K562 (cell line): ENCODE results near the gene SIRT2. TPM values are rescaled to one million over a fixed set of nuclear protein-coding genes. Genes with fewer than 3 reads are reported as not detected.

Source experiments
- CC2D1A ChIP-seq: fragments of 450-650 bp; IDR thresholded peaks from 2 replicates; pipeline ENCODE4 v1.6.1; 2017; ENCODE audit warnings: mild to moderate bottlenecking
- NBN ChIP-seq: fragments of 450-650 bp; IDR thresholded peaks from 2 replicates; pipeline ENCODE4 v1.6.1; 2016; ENCODE audit warnings: low read depth, mild to moderate bottlenecking
- RFX1 ChIP-seq: fragments of 450-650 bp; IDR thresholded peaks from 2 replicates; pipeline ENCODE4 v1.6.1; 2016; ENCODE audit warnings: mild to moderate bottlenecking, moderate library complexity
- SIX5 ChIP-seq, 2 experiments: IDR thresholded peaks; 2 replicates each; pipeline ENCODE4 v1.6.1; 2011; ENCODE audit warnings: low read length in 2 of 2, borderline replicate concordance in 1 of 2, low read depth in 1 of 2, mild to moderate bottlenecking in 1 of 2, moderate library complexity in 1 of 2; ENCODE audit not compliant: insufficient read depth in 1 of 2
- SMARCA5 ChIP-seq: fragments of 450-650 bp; IDR thresholded peaks from 2 replicates; pipeline ENCODE4 v1.6.1; 2016
- SP2 ChIP-seq: IDR thresholded peaks from 2 replicates; pipeline ENCODE4 v1.6.1; 2011; ENCODE audit warnings: mild to moderate bottlenecking, low read depth, low read length, moderate library complexity; ENCODE audit not compliant: poor library complexity, severe bottlenecking; ENCODE audit errors: extremely low read depth
- ZFX ChIP-seq: sonication (generic); formaldehyde crosslinking; IDR thresholded peaks from 2 replicates; pipeline ENCODE4 v1.8.0; 2022; ENCODE audit warnings: mild to moderate bottlenecking, missing genetic modification reagents, moderate library complexity
- ZNF121 ChIP-seq: sonication (generic); formaldehyde crosslinking; conservative IDR thresholded peaks from 2 replicates; pipeline ENCODE4 v1.8.0; 2022; ENCODE audit warnings: missing genetic modification reagents
- ZNF174 ChIP-seq: fragments of 250-450 bp; sonication (Bioruptor Pico); IDR thresholded peaks from 2 replicates; pipeline ENCODE4 v1.4.0; 2020; ENCODE audit warnings: mild to moderate bottlenecking
- ZNF282 ChIP-seq: sonication (generic); formaldehyde crosslinking; IDR thresholded peaks from 2 replicates; pipeline ENCODE4 v1.8.1; 2023; ENCODE audit warnings: missing genetic modification reagents
- ZNF79 ChIP-seq: fragments of 250-450 bp; sonication (Bioruptor Pico); IDR thresholded peaks from 2 replicates; pipeline ENCODE4 v1.4.0; 2020; ENCODE audit warnings: low read depth, mild to moderate bottlenecking, moderate library complexity
- polyA plus RNA-seq, 8 experiments: library from polyadenylated mRNA; depleted of rRNA in 4 of 8; stranded (reverse) in 5 of 8; unstranded in 3 of 8; fragments of >200 nt; fragmentation: Nextera tagmentation in 2 of 8; fragmentation: Illumina TruSeq in 1 of 8; extraction: Ambion mirVana in 2 of 8; extraction: Trizol in 1 of 8; gene quantifications; 2 replicates each; pipeline versions ENCODE4 v1.2.1 to v1.2.3, GENCODE V29; 2011 to 2014; ENCODE audit warnings: inconsistent platforms in 1 of 8, missing spikeins in 1 of 8
- total RNA-seq, 7 experiments: library from RNA; depleted of rRNA in 6 of 7; stranded (reverse); fragments of >200 nt in 6 of 7; fragmentation: Illumina TruSeq in 2 of 7; extraction: Trizol in 2 of 7; gene quantifications; 2 replicates each; pipeline versions ENCODE4 v1.2.1 to v1.2.3, GENCODE V29; 2011 to 2021; ENCODE audit warnings: low replicate concordance in 1 of 7
- TF ChIP-seq, protein P1 (sequence below): sonication (generic); formaldehyde crosslinking; IDR thresholded peaks from 2 replicates; pipeline ENCODE4 v1.8.1; 2023; ENCODE audit warnings: missing genetic modification reagents, mild to moderate bottlenecking, borderline replicate concordance
- TF ChIP-seq, protein P2 (sequence below): fragments of 250-450 bp; sonication (Bioruptor Pico); IDR thresholded peaks from 2 replicates; pipeline ENCODE4 v1.8.0; 2021; ENCODE audit warnings: borderline replicate concordance, mild to moderate bottlenecking, moderate library complexity; ENCODE audit not compliant: poor library complexity, severe bottlenecking
- TF ChIP-seq, protein P3 (sequence below): fragments of 200-800 bp; sonication (Bioruptor generic); IDR thresholded peaks from 2 replicates; pipeline ENCODE4 v1.6.1; 2017; ENCODE audit warnings: missing genetic modification characterization, missing compliant biosample characterization
- TF ChIP-seq, protein P4 (sequence below): sonication (generic); formaldehyde crosslinking; IDR thresholded peaks from 2 replicates; pipeline ENCODE4 v1.5.0; 2020; ENCODE audit warnings: missing genetic modification reagents
- TF ChIP-seq, protein P5 (sequence below): sonication (generic); formaldehyde crosslinking; IDR thresholded peaks from 2 replicates; pipeline ENCODE4 v1.9.0; 2022; ENCODE audit warnings: mild to moderate bottlenecking, missing genetic modification reagents
- TF ChIP-seq, protein P6 (sequence below): fragments of 450-650 bp; IDR thresholded peaks from 2 replicates; pipeline ENCODE4 v1.6.1; 2017; ENCODE audit warnings: mild to moderate bottlenecking, moderate library complexity
- TF ChIP-seq, protein P7 (sequence below): fragments of 450-650 bp; conservative IDR thresholded peaks from 2 replicates; pipeline ENCODE4 v1.6.1; 2016; ENCODE audit warnings: missing genetic modification characterization, low read depth, mild to moderate bottlenecking, missing compliant biosample characterization, moderate library complexity

The SIRT2 gene
- total and polyA plus RNA-seq, 9 of the 15 experiments (the other 6 are each of a cell fraction or from before 2014, with no cell fraction given): 2.3 to 35.2 (median 22.9) TPM

DNA sequence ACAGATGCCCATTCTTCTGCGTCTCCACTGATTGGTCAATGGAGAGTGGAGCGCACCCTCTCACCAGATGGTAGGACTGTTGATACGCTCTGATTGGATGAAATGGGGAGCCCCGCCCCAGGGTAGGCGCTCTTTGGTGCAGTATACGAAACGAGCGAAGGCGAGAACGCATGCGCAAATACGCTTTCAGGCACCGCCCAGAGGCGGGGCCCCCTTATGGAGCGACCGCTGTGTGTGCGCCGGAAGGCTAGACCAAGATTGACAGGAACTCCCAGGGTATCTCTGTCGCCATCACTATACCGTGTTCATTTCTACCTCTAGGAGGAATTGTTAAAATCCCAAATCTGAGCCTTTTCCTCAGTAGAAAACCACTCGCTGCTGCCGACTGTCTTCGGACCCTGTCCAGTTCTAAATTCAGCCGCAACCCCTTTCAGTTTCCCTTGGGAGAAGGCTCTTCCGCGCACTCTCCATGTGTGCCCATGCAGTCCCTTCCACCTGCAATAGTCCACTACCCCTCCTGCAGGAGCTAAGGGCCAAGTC lies 48.9 kb downstream of the SIRT2 start (continued):
- TF ChIP-seq, protein P1, sequence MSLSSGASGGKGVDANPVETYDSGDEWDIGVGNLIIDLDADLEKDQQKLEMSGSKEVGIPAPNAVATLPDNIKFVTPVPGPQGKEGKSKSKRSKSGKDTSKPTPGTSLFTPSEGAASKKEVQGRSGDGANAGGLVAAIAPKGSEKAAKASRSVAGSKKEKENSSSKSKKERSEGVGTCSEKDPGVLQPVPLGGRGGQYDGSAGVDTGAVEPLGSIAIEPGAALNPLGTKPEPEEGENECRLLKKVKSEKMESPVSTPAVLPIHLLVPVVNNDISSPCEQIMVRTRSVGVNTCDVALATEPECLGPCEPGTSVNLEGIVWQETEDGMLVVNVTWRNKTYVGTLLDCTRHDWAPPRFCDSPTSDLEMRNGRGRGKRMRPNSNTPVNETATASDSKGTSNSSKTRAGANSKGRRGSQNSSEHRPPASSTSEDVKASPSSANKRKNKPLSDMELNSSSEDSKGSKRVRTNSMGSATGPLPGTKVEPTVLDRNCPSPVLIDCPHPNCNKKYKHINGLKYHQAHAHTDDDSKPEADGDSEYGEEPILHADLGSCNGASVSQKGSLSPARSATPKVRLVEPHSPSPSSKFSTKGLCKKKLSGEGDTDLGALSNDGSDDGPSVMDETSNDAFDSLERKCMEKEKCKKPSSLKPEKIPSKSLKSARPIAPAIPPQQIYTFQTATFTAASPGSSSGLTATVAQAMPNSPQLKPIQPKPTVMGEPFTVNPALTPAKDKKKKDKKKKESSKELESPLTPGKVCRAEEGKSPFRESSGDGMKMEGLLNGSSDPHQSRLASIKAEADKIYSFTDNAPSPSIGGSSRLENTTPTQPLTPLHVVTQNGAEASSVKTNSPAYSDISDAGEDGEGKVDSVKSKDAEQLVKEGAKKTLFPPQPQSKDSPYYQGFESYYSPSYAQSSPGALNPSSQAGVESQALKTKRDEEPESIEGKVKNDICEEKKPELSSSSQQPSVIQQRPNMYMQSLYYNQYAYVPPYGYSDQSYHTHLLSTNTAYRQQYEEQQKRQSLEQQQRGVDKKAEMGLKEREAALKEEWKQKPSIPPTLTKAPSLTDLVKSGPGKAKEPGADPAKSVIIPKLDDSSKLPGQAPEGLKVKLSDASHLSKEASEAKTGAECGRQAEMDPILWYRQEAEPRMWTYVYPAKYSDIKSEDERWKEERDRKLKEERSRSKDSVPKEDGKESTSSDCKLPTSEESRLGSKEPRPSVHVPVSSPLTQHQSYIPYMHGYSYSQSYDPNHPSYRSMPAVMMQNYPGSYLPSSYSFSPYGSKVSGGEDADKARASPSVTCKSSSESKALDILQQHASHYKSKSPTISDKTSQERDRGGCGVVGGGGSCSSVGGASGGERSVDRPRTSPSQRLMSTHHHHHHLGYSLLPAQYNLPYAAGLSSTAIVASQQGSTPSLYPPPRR (CRISPR knock-in tag): no peak
- TF ChIP-seq ZNF282: no peak
- TF ChIP-seq SIX5 (IDR thresholded peaks at IDR 0.05; ENCODE audit: borderline replicate concordance in 1 of 2, insufficient read depth in 1 of 2, low read depth in 1 of 2, low read length in 2 of 2): no peak
- no peak for TF ChIP-seq ZFX (CRISPR knock-in tag)
- TF ChIP-seq, protein P2, sequence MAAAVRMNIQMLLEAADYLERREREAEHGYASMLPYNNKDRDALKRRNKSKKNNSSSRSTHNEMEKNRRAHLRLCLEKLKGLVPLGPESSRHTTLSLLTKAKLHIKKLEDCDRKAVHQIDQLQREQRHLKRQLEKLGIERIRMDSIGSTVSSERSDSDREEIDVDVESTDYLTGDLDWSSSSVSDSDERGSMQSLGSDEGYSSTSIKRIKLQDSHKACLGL (CRISPR knock-in tag): no peak
- TF ChIP-seq NBN: 0 out of 2 replicates have a peak, but pooled peaks have one; percentile 20
- no peak for TF ChIP-seq ZNF121 (CRISPR knock-in tag)
- no peak for TF ChIP-seq CC2D1A
- TF ChIP-seq, protein P3, sequence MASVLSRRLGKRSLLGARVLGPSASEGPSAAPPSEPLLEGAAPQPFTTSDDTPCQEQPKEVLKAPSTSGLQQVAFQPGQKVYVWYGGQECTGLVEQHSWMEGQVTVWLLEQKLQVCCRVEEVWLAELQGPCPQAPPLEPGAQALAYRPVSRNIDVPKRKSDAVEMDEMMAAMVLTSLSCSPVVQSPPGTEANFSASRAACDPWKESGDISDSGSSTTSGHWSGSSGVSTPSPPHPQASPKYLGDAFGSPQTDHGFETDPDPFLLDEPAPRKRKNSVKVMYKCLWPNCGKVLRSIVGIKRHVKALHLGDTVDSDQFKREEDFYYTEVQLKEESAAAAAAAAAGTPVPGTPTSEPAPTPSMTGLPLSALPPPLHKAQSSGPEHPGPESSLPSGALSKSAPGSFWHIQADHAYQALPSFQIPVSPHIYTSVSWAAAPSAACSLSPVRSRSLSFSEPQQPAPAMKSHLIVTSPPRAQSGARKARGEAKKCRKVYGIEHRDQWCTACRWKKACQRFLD (CRISPR knock-in tag): no peak
- TF ChIP-seq, protein P4, sequence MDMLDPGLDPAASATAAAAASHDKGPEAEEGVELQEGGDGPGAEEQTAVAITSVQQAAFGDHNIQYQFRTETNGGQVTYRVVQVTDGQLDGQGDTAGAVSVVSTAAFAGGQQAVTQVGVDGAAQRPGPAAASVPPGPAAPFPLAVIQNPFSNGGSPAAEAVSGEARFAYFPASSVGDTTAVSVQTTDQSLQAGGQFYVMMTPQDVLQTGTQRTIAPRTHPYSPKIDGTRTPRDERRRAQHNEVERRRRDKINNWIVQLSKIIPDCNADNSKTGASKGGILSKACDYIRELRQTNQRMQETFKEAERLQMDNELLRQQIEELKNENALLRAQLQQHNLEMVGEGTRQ (CRISPR knock-in tag): no peak
- no peak for TF ChIP-seq ZNF79
- TF ChIP-seq, protein P5, sequence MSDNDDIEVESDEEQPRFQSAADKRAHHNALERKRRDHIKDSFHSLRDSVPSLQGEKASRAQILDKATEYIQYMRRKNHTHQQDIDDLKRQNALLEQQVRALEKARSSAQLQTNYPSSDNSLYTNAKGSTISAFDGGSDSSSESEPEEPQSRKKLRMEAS (CRISPR knock-in tag): no peak
- no peak for TF ChIP-seq SMARCA5
- TF ChIP-seq, protein P6, sequence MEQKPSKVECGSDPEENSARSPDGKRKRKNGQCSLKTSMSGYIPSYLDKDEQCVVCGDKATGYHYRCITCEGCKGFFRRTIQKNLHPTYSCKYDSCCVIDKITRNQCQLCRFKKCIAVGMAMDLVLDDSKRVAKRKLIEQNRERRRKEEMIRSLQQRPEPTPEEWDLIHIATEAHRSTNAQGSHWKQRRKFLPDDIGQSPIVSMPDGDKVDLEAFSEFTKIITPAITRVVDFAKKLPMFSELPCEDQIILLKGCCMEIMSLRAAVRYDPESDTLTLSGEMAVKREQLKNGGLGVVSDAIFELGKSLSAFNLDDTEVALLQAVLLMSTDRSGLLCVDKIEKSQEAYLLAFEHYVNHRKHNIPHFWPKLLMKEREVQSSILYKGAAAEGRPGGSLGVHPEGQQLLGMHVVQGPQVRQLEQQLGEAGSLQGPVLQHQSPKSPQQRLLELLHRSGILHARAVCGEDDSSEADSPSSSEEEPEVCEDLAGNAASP: no peak
- TF ChIP-seq ZNF174 (CRISPR knock-in tag): no peak
- TF ChIP-seq RFX1: no peak
- peak; percentile 72 for TF ChIP-seq SP2
- TF ChIP-seq, protein P7, sequence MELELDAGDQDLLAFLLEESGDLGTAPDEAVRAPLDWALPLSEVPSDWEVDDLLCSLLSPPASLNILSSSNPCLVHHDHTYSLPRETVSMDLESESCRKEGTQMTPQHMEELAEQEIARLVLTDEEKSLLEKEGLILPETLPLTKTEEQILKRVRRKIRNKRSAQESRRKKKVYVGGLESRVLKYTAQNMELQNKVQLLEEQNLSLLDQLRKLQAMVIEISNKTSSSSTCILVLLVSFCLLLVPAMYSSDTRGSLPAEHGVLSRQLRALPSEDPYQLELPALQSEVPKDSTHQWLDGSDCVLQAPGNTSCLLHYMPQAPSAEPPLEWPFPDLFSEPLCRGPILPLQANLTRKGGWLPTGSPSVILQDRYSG (tag): no peak
